Skeletal muscle tissue (tissue), 4 donors: ENCODE data around the gene TMEM217. TPM values are rescaled to one million over a fixed set of nuclear protein-coding genes. Genes with fewer than 3 reads are reported as not detected.
"Not testable (repeated sequence)": the region's sequence is repeated elsewhere in the genome, so short reads cannot be mapped to it uniquely, and the experiment has no call there.

ENCODE experiments used
- H3K27ac ChIP-seq: one replicate; pipeline ENCODE4 v1.7.0; 2013; ENCODE audit warnings: mild to moderate bottlenecking, low read depth, low read length, inconsistent platforms
- H3K27me3 ChIP-seq, 3 donors: one replicate each; pipeline ENCODE4 v1.7.0; 2013; ENCODE audit warnings: low read length in 3 of 3; ENCODE audit not compliant: control insufficient read depth in 3 of 3, insufficient read depth in 3 of 3
- H3K36me3 ChIP-seq, 3 donors: one replicate each; pipeline ENCODE4 v1.7.0; 2013; ENCODE audit warnings: low read length in 3 of 3; ENCODE audit not compliant: control insufficient read depth in 3 of 3, insufficient read depth in 3 of 3
- H3K4me1 ChIP-seq, 3 donors: one replicate each; pipeline ENCODE4 v1.7.0; 2013; ENCODE audit warnings: low read length in 3 of 3, mild to moderate bottlenecking in 3 of 3; ENCODE audit not compliant: control insufficient read depth in 3 of 3, insufficient read depth in 3 of 3
- H3K4me3 ChIP-seq, 3 donors: one replicate each; pipeline ENCODE4 v1.7.0; 2013; ENCODE audit warnings: low read length in 3 of 3
- H3K9ac ChIP-seq, 3 donors: one replicate each; pipeline ENCODE4 v1.7.0; 2013; ENCODE audit warnings: low read length in 3 of 3, mild to moderate bottlenecking in 3 of 3, moderate library complexity in 2 of 3, low read depth in 1 of 3
- H3K9me3 ChIP-seq, 3 donors: one replicate each; pipeline ENCODE4 v1.7.0; 2013; ENCODE audit warnings: low read length in 3 of 3; ENCODE audit not compliant: control insufficient read depth in 3 of 3
- total RNA-seq: library from RNA; depleted of rRNA; stranded (reverse); fragments of >200 nt; gene quantifications from one replicate; pipeline ENCODE4 v1.2.3, GENCODE V29; 2014
- donor health status: Osteomylitis.

Gene TMEM217
- total RNA-seq, 1 donor from 2014 or later = under 0.01 TPM

DNA sequence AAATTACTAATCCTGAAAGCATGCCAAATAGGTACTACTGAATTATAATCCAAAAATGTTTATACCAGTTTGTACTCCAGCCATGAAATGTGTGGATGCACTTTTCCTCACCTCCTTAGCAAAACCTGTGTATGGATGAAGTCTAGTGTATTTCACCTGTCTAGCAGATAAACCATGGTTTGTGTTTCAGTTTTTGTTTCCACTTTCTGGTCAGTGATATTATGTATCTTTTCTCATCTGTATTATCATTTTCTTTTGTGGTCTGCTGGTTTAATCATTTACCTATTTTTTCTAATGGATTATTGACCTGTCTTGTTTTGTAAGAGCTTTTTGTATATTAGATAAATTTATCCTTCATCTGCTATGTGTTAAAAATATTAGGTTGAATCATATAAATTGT is 41.0 kb upstream of the TMEM217 start:
- H3K4me3 ChIP-seq = no peak overlapping the region
- H3K36me3 ChIP-seq = peaks cover 4 to 27% (median 19%) of the 10 kb centered on the region in 3 donors
- no peak overlapping the region for H3K27ac ChIP-seq
- H3K27me3 ChIP-seq = no peaks in the 10 kb centered on the region
- H3K9me3 ChIP-seq = no peaks in the 10 kb centered on the region
- H3K9ac ChIP-seq = no peak overlapping the region
- no peaks in the 10 kb centered on the region for H3K4me1 ChIP-seq

DNA sequence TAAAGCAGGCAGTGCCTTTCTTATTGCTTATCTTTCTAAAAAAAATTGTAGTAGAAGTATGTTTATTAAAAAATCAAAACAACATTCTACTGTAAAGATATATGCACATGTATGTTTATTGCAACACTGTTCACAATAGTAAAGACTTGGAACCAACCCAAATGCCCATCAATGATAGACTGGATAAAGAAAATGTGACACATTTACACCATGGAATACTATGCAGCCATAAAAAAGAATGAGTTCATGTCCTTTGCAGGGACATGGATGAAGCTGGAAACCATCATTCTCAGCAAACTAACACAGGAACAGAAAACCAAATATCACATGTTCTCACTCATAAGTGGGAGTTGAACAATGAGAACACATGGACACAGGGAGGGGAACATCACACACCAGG is 39.7 kb upstream of the TMEM217 start:
- H3K27me3 ChIP-seq, H3K9ac ChIP-seq: not testable (repeated sequence)
- H3K36me3 ChIP-seq = peaks cover 1 to 21% (median 17%) of the 10 kb centered on the region in 3 donors

DNA sequence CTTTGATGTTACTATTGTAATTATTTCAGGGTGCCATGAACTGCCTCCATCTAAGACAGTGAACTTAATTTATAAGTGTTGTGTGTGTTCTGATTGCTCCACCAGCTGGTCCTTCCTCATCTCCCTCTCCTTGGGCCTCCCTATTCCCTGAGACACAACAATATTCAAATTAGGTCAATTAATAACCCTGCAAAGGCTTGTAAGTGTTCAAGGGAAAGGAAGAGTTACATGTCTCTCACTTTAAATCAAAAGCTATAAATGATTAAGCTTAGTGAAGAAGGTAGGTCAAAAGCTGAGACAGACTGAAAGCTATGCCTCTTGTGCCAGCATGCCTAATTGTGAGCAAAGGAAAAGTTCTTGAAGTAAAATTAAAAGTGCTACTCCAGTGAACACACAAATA is 35.5 kb upstream of the TMEM217 start:
- Histone ChIP-seq H3K4me1 (no peaks in the 10 kb centered on the region), H3K4me3 (no peak overlapping the region), H3K27ac (no peak overlapping the region), H3K9me3 (no peaks in the 10 kb centered on the region), H3K36me3 (peaks cover 7 to 35% (median 30%) of the 10 kb centered on the region in 3 donors), H3K27me3 (no peaks in the 10 kb centered on the region), H3K9ac (no peak overlapping the region)

More for the DNA sequence above, 39.7 kb upstream of the TMEM217 start:
- not testable (repeated sequence) for H3K4me1 ChIP-seq, H3K27ac ChIP-seq, H3K4me3 ChIP-seq, H3K9me3 ChIP-seq

DNA sequence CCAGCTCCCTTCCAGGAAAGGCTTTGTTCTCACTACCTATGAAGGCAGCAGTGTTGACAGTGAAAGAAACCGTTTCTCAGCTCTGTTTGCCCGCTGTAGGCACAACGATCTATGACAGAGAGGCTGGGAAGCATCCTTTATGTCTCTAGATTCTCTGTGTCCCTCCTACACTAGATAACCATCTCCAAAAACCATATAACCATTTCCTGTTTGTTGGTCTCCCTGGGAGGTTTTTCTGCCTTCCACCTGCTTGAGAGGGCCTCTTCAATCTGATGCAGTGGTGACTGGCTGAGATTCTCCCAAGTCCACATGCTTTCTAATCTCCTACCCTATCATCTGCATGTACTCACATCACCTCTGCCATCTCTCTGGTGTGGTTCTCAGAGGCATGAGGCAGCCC is 32.0 kb upstream of the TMEM217 start:
- peaks cover 15 to 45% (median 34%) of the 10 kb centered on the region in 3 donors for H3K36me3 ChIP-seq
- no peak overlapping the region for H3K4me3 ChIP-seq
- H3K27ac ChIP-seq = no peak overlapping the region
- H3K9me3 ChIP-seq = no peaks in the 10 kb centered on the region
- H3K9ac ChIP-seq = no peak overlapping the region
- H3K4me1 ChIP-seq = peaks cover 1 to 2% (median 2%) of the 10 kb centered on the region in 3 donors
- no peaks in the 10 kb centered on the region for H3K27me3 ChIP-seq

DNA sequence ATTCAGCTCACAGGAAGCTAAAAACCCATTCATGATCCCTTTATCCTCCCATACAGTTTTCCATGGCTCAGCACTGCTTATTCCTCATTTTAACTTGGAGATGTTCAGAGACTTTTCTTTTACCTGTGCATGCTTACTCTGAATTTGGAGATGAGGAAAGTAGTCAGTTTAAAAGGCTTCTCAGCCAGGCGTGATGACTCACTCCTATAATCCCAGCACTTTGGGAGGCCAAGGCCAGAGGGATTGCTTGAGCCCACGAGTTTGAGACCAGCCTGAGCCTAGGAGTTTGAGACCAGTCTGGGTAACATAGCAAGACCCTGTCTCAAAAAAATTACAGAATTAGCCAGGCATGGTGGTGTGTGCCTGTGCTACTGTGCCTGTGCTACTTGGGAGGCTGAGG is 30.3 kb upstream of the TMEM217 start:
- Histone ChIP-seq H3K27me3 (no peaks in the 10 kb centered on the region), H3K4me1 (peaks cover 18 to 19% (median 18%) of the 10 kb centered on the region in 3 donors), H3K27ac (no peak overlapping the region), H3K9me3 (no peaks in the 10 kb centered on the region), H3K4me3 (no peak overlapping the region), H3K9ac (no peak overlapping the region), H3K36me3 (peaks cover 19 to 39% (median 38%) of the 10 kb centered on the region in 3 donors)

DNA sequence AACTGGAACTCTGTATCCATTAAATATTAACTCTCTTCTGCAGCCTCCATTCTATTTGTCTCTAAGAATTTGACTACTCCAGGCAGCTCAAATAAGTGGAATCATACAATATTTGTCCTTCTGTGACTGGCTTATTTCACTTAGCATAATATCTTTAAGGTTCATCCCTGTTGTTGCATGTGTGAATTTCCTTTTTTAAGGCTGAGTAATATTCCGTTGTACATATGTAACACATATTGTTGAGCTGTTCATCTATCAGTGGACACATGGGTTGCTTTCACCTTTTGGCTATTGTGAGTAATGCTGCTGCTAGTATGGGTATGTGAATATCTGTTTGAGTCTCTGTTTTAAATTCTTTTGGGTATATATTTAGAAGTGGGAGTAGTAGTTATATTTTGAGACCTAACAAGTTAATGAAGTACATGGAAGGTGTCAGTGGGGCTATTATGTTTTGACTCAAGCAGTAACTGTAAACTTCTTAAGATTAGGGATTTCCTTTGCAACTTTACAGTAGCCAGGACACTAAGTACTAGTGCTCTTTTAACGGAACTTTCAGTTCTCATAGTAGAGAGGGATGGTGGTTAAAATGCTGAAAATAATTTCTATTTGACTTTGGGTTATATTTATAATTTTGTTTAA is 29.7 kb upstream of the TMEM217 start:
- Histone ChIP-seq H3K27ac (no peak overlapping the region), H3K36me3 (peaks cover 18 to 43% (median 38%) of the 10 kb centered on the region in 3 donors), H3K9ac (no peak overlapping the region), H3K4me1 (peaks cover 24 to 25% (median 25%) of the 10 kb centered on the region in 3 donors), H3K27me3 (no peaks in the 10 kb centered on the region), H3K4me3 (no peak overlapping the region), H3K9me3 (no peaks in the 10 kb centered on the region)

DNA sequence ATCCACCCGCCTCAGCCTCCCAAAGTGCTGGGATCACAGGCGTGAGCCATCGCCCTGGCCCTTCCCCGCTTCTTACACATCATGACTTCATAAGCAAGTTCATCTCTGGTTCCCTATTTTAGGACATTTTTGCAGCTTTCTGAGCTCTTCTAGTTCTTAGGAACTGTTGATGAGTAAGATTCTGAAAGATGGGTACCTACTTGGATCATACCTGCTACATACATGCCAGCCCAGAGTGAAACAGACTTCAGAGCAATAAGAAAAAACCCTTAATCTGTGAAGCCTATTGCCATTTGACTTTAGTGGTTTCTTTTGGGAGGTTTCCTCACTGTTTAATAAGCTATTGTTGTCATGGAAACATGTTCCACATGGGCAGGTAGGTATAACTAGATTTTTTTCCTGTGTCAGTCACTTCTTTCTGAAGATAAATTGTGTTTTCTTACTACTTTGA is 27.9 kb upstream of the TMEM217 start:
- Histone ChIP-seq H3K4me3 (no peak overlapping the region), H3K36me3 (peaks cover 14 to 27% (median 27%) of the 10 kb centered on the region in 3 donors), H3K27ac (no peak overlapping the region), H3K9me3 (no peaks in the 10 kb centered on the region), H3K27me3 (no peaks in the 10 kb centered on the region), H3K4me1 (peaks cover 31 to 42% (median 39%) of the 10 kb centered on the region in 3 donors), H3K9ac (no peak overlapping the region)

DNA sequence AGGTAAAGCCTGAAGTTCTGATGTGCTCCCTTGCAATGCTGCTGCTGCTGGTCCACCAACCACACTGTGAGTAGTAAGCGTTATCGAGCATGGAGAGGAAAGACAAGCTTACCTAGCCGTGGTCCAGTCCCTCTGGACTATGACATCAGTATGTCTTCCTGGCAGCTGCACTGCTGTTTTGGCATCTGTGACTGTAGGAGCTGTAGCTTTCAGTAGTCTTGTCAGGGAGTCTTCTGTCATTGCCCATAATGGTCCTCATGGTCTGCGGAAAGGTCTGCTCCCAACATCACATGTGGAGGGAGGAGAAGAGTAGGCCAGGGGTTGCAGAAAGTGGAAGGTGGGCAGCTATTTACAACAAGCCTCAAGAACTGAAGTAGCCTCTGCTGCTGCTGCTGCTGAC is 26.8 kb upstream of the TMEM217 start:
- Histone ChIP-seq H3K4me1 (peaks cover 41 to 53% (median 50%) of the 10 kb centered on the region in 3 donors), H3K9ac (no peak overlapping the region), H3K27me3 (no peaks in the 10 kb centered on the region), H3K27ac (peak overlapping the region; percentile 58), H3K4me3 (no peak overlapping the region), H3K9me3 (no peaks in the 10 kb centered on the region), H3K36me3 (peaks cover 12 to 27% (median 22%) of the 10 kb centered on the region in 3 donors)

DNA sequence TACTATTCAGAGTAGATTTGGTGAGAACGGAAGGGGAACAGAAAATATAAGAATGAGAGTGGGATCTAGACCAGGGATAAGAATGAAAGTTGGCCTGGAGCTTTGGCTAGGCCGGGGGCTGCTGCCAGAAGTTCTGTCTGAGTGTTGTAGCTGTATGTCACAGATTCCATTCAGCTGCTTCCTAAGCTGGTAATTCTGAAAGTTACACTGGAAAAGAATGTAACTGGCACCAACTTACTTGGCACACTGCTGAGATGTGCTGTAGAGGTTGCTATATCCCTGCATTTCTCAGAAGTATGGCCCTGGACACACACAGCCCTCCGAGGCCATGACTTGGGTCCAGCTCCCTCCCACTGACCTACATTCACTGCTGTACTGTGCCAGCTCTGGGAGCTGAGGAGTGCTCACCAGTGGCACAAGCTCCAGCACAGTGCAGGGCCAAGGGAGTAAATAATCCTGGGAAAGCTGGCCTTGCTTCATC is 25.8 kb upstream of the TMEM217 start:
- Histone ChIP-seq H3K27me3 (no peaks in the 10 kb centered on the region), H3K9me3 (no peaks in the 10 kb centered on the region), H3K4me3 (peak overlapping the region in 1 of 3 donors; percentile 13), H3K36me3 (peaks cover 12 to 27% (median 20%) of the 10 kb centered on the region in 3 donors), H3K9ac (peak overlapping the region; percentile 17 to 52 (median 26)), H3K4me1 (peaks cover 47 to 64% (median 61%) of the 10 kb centered on the region in 3 donors), H3K27ac (peak overlapping the region; percentile 58)

DNA sequence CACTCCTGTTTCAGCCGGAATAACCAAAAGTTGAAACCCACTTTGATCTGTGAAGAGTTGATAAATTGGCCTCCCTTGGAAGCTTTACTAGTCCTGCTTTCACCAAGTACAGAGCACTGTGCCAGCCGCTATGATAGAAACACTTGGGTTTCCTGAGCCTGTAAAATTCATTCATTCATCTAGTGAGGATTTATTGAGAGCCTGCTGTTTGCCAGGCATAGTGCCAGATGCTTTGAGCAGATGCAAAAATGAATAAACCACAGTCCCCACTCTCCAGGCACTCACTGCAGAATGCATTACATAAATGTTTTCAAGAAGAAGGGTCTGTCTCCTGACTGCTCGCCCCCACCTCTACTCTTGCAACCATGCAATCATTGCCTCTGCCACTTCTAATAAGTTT is 25.3 kb upstream of the TMEM217 start:
- peaks cover 47 to 68% (median 65%) of the 10 kb centered on the region in 3 donors for H3K4me1 ChIP-seq
- no peaks in the 10 kb centered on the region for H3K9me3 ChIP-seq
- peak overlapping the region in 2 of 3 donors; percentile 17 to 52 for H3K9ac ChIP-seq
- H3K27ac ChIP-seq = peak overlapping the region; percentile 58
- peak overlapping the region in 1 of 3 donors; percentile 13 for H3K4me3 ChIP-seq
- H3K36me3 ChIP-seq = peaks cover 10 to 25% (median 20%) of the 10 kb centered on the region in 3 donors
- no peaks in the 10 kb centered on the region for H3K27me3 ChIP-seq
